K562 (cell line): ENCODE measurements around the gene UBE2L3. TPM values are rescaled to one million over a fixed set of nuclear protein-coding genes. Genes with fewer than 3 reads are reported as not detected.

Experiments
- CBFA2T3 ChIP-seq: fragments of 450-650 bp; IDR thresholded peaks from 2 replicates; pipeline ENCODE4 v1.6.1; 2017
- CHD2 ChIP-seq: IDR thresholded peaks from 2 replicates; pipeline ENCODE4 v1.6.1; 2011; ENCODE audit warnings: low read depth, low read length
- DIDO1 ChIP-seq: fragments of 450-650 bp; IDR thresholded peaks from 2 replicates; pipeline ENCODE4 v1.6.1; 2016; ENCODE audit warnings: low read depth, missing biosample characterization, missing genetic modification characterization
- FOSL1 ChIP-seq: fragments of 200-800 bp; sonication (Bioruptor generic); conservative IDR thresholded peaks from 2 replicates; pipeline ENCODE4 v1.6.1; 2016; ENCODE audit warnings: missing genetic modification characterization, missing compliant biosample characterization
- GTF2F1 ChIP-seq: IDR thresholded peaks from 2 replicates; pipeline ENCODE4 v1.6.1; 2011; ENCODE audit warnings: low read depth, low read length, improper control_type of control experiment
- HES1 ChIP-seq: fragments of 450-650 bp; IDR thresholded peaks from 2 replicates; pipeline ENCODE4 v1.6.1; 2016; ENCODE audit warnings: low read depth, mild to moderate bottlenecking, moderate library complexity
- LEF1 ChIP-seq: fragments of 450-650 bp; IDR thresholded peaks from 2 replicates; pipeline ENCODE4 v1.6.1; 2016; ENCODE audit warnings: mild to moderate bottlenecking
- MCM5 ChIP-seq: fragments of 450-650 bp; IDR thresholded peaks from 2 replicates; pipeline ENCODE4 v1.6.1; 2016; ENCODE audit warnings: low read depth
- MLX ChIP-seq, 2 experiments: fragments of 450-650 bp in 1 of 2; sonication (generic) in 1 of 2; formaldehyde crosslinking; conservative IDR thresholded peaks; 2 replicates each; pipeline versions ENCODE4 v1.4.0 to v1.8.1; 2020 to 2022; ENCODE audit warnings: mild to moderate bottlenecking in 1 of 2, missing genetic modification reagents in 1 of 2
- NR4A1 ChIP-seq, 2 experiments: fragments of 250-450 bp in 1 of 2; fragments of 450-650 bp in 1 of 2; sonication (Bioruptor Pico) in 1 of 2; IDR thresholded peaks; 2 replicates each; pipeline versions ENCODE4 v1.4.0 to v1.6.1; 2016 to 2020; ENCODE audit warnings: mild to moderate bottlenecking in 2 of 2, missing compliant biosample characterization in 1 of 2, missing genetic modification characterization in 1 of 2, moderate library complexity in 1 of 2
- OTX1 ChIP-seq: fragments of 450-650 bp; formaldehyde crosslinking; IDR thresholded peaks from 2 replicates; pipeline ENCODE4 v1.4.0; 2022; ENCODE audit warnings: mild to moderate bottlenecking
- POLR2AphosphoS2 ChIP-seq: IDR thresholded peaks from 2 replicates; pipeline ENCODE4 v1.6.1; 2012; ENCODE audit warnings: low read length, improper control_type of control experiment
- SPI1 ChIP-seq: IDR thresholded peaks from 2 replicates; pipeline ENCODE4 v1.6.1; 2011; ENCODE audit warnings: low read depth, low read length, control low read depth, borderline replicate concordance
- TARDBP ChIP-seq: fragments of 450-650 bp; IDR thresholded peaks from 2 replicates; pipeline ENCODE4 v1.6.1; 2016
- TCF7L2 ChIP-seq: fragments of 150-350 bp; IDR thresholded peaks from 2 replicates; pipeline ENCODE4 v1.6.1; 2016; ENCODE audit warnings: low read depth, mild to moderate bottlenecking, low read length, moderate library complexity
- TOE1 ChIP-seq, 2 experiments: fragments of 450-650 bp in 1 of 2; sonication (generic) in 1 of 2; formaldehyde crosslinking in 1 of 2; IDR thresholded peaks; 2 replicates each; pipeline versions ENCODE4 v1.7.1 to v1.8.0; 2016 to 2022; ENCODE audit warnings: borderline replicate concordance in 2 of 2, mild to moderate bottlenecking in 2 of 2, antibody characterized with exemption in 1 of 2, inconsistent platforms in 1 of 2, low read depth in 1 of 2, missing genetic modification reagents in 1 of 2, moderate library complexity in 1 of 2
- ZNF384 ChIP-seq: IDR thresholded peaks from 2 replicates; pipeline ENCODE4 v1.6.1; 2012; ENCODE audit warnings: low read depth, low read length, improper control_type of control experiment
- polyA plus RNA-seq, 8 experiments: library from polyadenylated mRNA; depleted of rRNA in 4 of 8; stranded (reverse) in 5 of 8; unstranded in 3 of 8; fragments of >200 nt; fragmentation: Nextera tagmentation in 2 of 8; fragmentation: Illumina TruSeq in 1 of 8; extraction: Ambion mirVana in 2 of 8; extraction: Trizol in 1 of 8; gene quantifications; 2 replicates each; pipeline versions ENCODE4 v1.2.1 to v1.2.3, GENCODE V29; 2011 to 2014; ENCODE audit warnings: inconsistent platforms in 1 of 8, missing spikeins in 1 of 8
- total RNA-seq, 7 experiments: library from RNA; depleted of rRNA in 6 of 7; stranded (reverse); fragments of >200 nt in 6 of 7; fragmentation: Illumina TruSeq in 2 of 7; extraction: Trizol in 2 of 7; gene quantifications; 2 replicates each; pipeline versions ENCODE4 v1.2.1 to v1.2.3, GENCODE V29; 2011 to 2021; ENCODE audit warnings: low replicate concordance in 1 of 7

UBE2L3 gene
- total and polyA plus RNA-seq, 9 of the 15 experiments (the other 6 are each of a cell fraction or from before 2014, with no cell fraction given): 215 to 625 (median 285) TPM

GRCh38 chr22:21629255-21630149 lies 62.0 kb downstream of the UBE2L3 start, which contains the start of gene YDJC (continued):
- TF ChIP-seq MLX (CRISPR knock-in tag; conservative IDR thresholded peaks at IDR 0.05) (peak in 1 of 2 experiments; percentile 100; a peak in 2 of 4 replicates), CHD2 (peak; percentile 72), HES1 (no peak), DIDO1 (tag) (no peak), TARDBP (no peak), CBFA2T3 (no peak), NR4A1 (CRISPR knock-in tag; IDR thresholded peaks at IDR 0.05) (no peak), NR4A1 (tag; IDR thresholded peaks at IDR 0.05) (no peak), POLR2AphosphoS2 (peak; percentile 85; the same call in 1 of the 2 replicates), SPI1 (no peak), FOSL1 (tag) (no peak), MCM5 (no peak), GTF2F1 (peak; percentile 94), LEF1 (no peak), TCF7L2 (no peak), ZNF384 (peak; percentile 84), TOE1 (IDR thresholded peaks at IDR 0.05; ENCODE audit: borderline replicate concordance) (no peak), TOE1 (CRISPR knock-in tag; IDR thresholded peaks at IDR 0.05; ENCODE audit: borderline replicate concordance, low read depth) (no peak), OTX1 (no peak)
